ENCODE results near the gene SLC30A4. TPM values are rescaled to one million over a fixed set of nuclear protein-coding genes. Genes with fewer than 3 reads are reported as not detected.

The SLC30A4 gene
- total RNA-seq, 2 donors from 2014 or later = 0.53 to 1.2 TPM

DNA sequence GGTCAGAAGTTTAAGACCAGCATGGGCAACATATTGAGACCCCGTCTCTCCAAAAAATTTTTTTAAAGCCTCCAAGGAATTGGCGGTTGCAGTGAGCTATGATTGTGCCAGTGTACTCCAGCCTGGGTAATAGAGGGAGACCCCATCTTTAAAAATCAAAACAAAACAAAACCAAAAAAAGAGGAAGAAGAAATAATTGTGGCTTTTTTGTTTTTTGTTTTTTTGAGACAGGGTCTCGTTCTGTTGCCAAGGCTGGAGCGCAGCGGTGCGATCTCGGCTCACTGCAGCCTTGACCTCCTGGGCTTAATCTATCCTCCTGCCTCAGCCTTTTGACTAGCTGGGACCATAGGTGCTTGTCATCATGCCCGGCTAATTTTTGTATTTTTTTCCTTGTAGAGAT, 4.5 kb upstream of the SLC30A4 start:
- WGBS, 2 experiments (ENCODE audit: insufficient coverage in 1 of 2, insufficient read length in 1 of 2) = 92 to 95% methylated on average over 6 to 8 of the region's 8 CpGs
- no peak overlapping the region for H3K27ac ChIP-seq (ENCODE audit: low read depth, low read length)

GRCh38 chr15:45523166-45523460, 558 bp upstream of the SLC30A4 start:
- peaks cover 47% of the 10 kb centered on the region for H3K27me3 ChIP-seq (ENCODE audit: control insufficient read depth, insufficient read depth, low read length, poor library complexity, severe bottlenecking)
- WGBS, 2 experiments (ENCODE audit: insufficient coverage in 1 of 2, insufficient read length in 1 of 2) = 43 to 51% methylated on average over 7 of the region's 7 CpGs
- no peak overlapping the region for H3K27ac Mint-ChIP-seq

More for the DNA sequence above, 4.5 kb upstream of the SLC30A4 start:
- H3K4me1 ChIP-seq (ENCODE audit: control insufficient read depth, insufficient read depth, low read length) = peaks cover 5% of the 10 kb centered on the region
- H3K36me3 ChIP-seq (ENCODE audit: control insufficient read depth, insufficient read depth, low read length) = no peaks in the 10 kb centered on the region
- peaks cover 52% of the 10 kb centered on the region for H3K27me3 Mint-ChIP-seq (ENCODE audit: insufficient read depth)
- no peak overlapping the region for H3K4me3 Mint-ChIP-seq
- no peak for DNase-seq
- no peaks in the 10 kb centered on the region for H3K9me3 Mint-ChIP-seq
- H3K9ac ChIP-seq (ENCODE audit: extremely low read depth, low read length, poor library complexity, severe bottlenecking) = no peak overlapping the region
- H3K9me3 ChIP-seq (ENCODE audit: control insufficient read depth, low read length) = no peaks in the 10 kb centered on the region
- H3K4me3 ChIP-seq (ENCODE audit: low read length) = no peak overlapping the region
- peaks cover 19% of the 10 kb centered on the region for H3K27me3 ChIP-seq (ENCODE audit: control insufficient read depth, insufficient read depth, low read length, poor library complexity, severe bottlenecking)
- H3K36me3 Mint-ChIP-seq (ENCODE audit: low read depth) = no peaks in the 10 kb centered on the region
- TF ChIP-seq, protein P1, sequence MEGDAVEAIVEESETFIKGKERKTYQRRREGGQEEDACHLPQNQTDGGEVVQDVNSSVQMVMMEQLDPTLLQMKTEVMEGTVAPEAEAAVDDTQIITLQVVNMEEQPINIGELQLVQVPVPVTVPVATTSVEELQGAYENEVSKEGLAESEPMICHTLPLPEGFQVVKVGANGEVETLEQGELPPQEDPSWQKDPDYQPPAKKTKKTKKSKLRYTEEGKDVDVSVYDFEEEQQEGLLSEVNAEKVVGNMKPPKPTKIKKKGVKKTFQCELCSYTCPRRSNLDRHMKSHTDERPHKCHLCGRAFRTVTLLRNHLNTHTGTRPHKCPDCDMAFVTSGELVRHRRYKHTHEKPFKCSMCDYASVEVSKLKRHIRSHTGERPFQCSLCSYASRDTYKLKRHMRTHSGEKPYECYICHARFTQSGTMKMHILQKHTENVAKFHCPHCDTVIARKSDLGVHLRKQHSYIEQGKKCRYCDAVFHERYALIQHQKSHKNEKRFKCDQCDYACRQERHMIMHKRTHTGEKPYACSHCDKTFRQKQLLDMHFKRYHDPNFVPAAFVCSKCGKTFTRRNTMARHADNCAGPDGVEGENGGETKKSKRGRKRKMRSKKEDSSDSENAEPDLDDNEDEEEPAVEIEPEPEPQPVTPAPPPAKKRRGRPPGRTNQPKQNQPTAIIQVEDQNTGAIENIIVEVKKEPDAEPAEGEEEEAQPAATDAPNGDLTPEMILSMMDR (conservative IDR thresholded peaks at IDR 0.05) = no peak
- H3K4me1 Mint-ChIP-seq = peaks cover 10% of the 10 kb centered on the region
- H3K27ac Mint-ChIP-seq = no peak overlapping the region

DNA sequence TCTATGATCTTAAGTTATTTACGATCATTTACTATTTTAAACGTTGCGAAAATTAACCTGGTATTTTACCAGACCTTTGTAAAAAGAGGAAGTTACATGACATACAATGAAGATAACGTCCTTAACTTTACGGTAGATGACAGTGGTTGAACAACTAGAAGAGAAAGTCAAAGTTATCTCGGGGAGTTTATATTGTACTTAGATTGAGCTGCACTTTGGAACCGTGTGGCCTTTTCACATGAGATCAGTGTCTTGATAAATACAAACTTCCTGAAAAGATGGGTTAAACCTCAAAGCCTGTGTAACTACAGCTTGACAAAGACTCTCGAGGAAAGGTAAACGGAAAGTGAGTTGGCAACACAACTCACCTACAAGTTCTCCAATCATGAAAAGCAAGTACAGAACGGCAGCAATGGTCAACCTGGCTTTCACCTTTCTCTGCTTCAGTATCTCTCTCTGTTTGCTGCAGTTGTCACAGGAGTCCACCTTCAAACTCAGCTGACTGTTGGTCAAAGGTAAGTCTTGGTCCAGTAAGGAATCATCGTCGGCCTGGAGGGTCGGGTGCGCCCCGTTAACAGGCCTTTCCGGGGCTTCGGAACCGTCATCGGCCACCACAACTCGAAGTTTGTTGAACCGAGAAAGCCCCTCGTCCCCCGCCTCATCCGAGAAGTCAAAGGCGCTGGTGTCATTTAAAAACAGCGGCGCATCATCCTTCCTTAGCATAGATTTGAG, 793 bp downstream of the SLC30A4 start:
- H3K36me3 ChIP-seq (ENCODE audit: control insufficient read depth, insufficient read depth, low read length) = no peaks in the 10 kb centered on the region
- H3K4me1 ChIP-seq (ENCODE audit: control insufficient read depth, insufficient read depth, low read length) = peaks cover 5% of the 10 kb centered on the region
- H3K27ac Mint-ChIP-seq = no peak overlapping the region
- H3K9me3 ChIP-seq (ENCODE audit: control insufficient read depth, low read length) = no peaks in the 10 kb centered on the region
- peaks cover 87% of the 10 kb centered on the region for H3K27me3 Mint-ChIP-seq (ENCODE audit: insufficient read depth)
- H3K9ac ChIP-seq (ENCODE audit: extremely low read depth, low read length, poor library complexity, severe bottlenecking) = no peak overlapping the region
- DNase-seq = no peak
- H3K4me3 ChIP-seq (ENCODE audit: low read length) = peak overlapping the region; percentile 77
- H3K9me3 Mint-ChIP-seq = no peaks in the 10 kb centered on the region
- peaks cover 47% of the 10 kb centered on the region for H3K27me3 ChIP-seq (ENCODE audit: control insufficient read depth, insufficient read depth, low read length, poor library complexity, severe bottlenecking)
- no peak overlapping the region for H3K27ac ChIP-seq (ENCODE audit: low read depth, low read length)
- TF ChIP-seq, protein P1 (conservative IDR thresholded peaks at IDR 0.05) = no peak
- H3K4me3 Mint-ChIP-seq = peak overlapping the region; percentile 66
- H3K36me3 Mint-ChIP-seq (ENCODE audit: low read depth) = no peaks in the 10 kb centered on the region
- whole genome bisulfite sequencing, 2 experiments (ENCODE audit: insufficient coverage in 1 of 2, insufficient read length in 1 of 2) = 28 to 31% methylated on average over 22 to 27 of the region's 27 CpGs
- H3K4me1 Mint-ChIP-seq = peaks cover 10% of the 10 kb centered on the region

More at GRCh38 chr15:45523166-45523460, 558 bp upstream of the SLC30A4 start:
- no peaks in the 10 kb centered on the region for H3K36me3 Mint-ChIP-seq (ENCODE audit: low read depth)
- TF ChIP-seq, protein P1 (conservative IDR thresholded peaks at IDR 0.05) = no peak
- Histone ChIP-seq H3K9me3 (ENCODE audit: control insufficient read depth, low read length) (no peaks in the 10 kb centered on the region), H3K27ac (ENCODE audit: low read depth, low read length) (no peak overlapping the region), H3K9ac (ENCODE audit: extremely low read depth, low read length, poor library complexity, severe bottlenecking) (peak overlapping the region; percentile 34), H3K36me3 (ENCODE audit: control insufficient read depth, insufficient read depth, low read length) (no peaks in the 10 kb centered on the region), H3K4me1 (ENCODE audit: control insufficient read depth, insufficient read depth, low read length) (peaks cover 5% of the 10 kb centered on the region), H3K4me3 (ENCODE audit: low read length) (peak overlapping the region; percentile 77)
- peaks cover 10% of the 10 kb centered on the region for H3K4me1 Mint-ChIP-seq
- DNase-seq = no peak
- H3K9me3 Mint-ChIP-seq = no peaks in the 10 kb centered on the region
- peaks cover 83% of the 10 kb centered on the region for H3K27me3 Mint-ChIP-seq (ENCODE audit: insufficient read depth)
- H3K4me3 Mint-ChIP-seq = peak overlapping the region; percentile 66
